CD4-positive, alpha-beta memory T cell (primary cell): Measurements from ENCODE around the gene GLIPR1L1. TPM values are rescaled to one million over a fixed set of nuclear protein-coding genes. Genes with fewer than 3 reads are reported as not detected.

Experiments
- CTCF ChIA-PET: fragments of 350-600 bp; sonication (Branson Sonifier 250); formaldehyde crosslinking; loops from one replicate; lab custom pipeline; 2021; ENCODE audit warnings: inconsistent platforms; ENCODE audit not compliant: partially characterized antibody; lab: Charles Lee
- POLR2A ChIA-PET: fragments of 350-600 bp; sonication (Branson Sonifier 250); formaldehyde crosslinking; loops from one replicate; lab custom pipeline; 2021; ENCODE audit not compliant: partially characterized antibody; lab: Charles Lee
- DNase-seq, 5 donors: peaks; one replicate each; pipeline versions ENCODE4 v3.0.0 to v3.0.0-alpha.2; 2020 to 2022; ENCODE audit warnings: mixed read lengths in 1 of 5
- H3K27ac ChIP-seq: one replicate; pipeline ENCODE4 v1.7.0; 2013; ENCODE audit warnings: low read depth, low read length
- H3K27me3 ChIP-seq: 2 replicates; pipeline ENCODE4 v1.7.0; 2013; ENCODE audit warnings: mild to moderate bottlenecking, low read length, moderate library complexity; ENCODE audit not compliant: insufficient read depth
- H3K36me3 ChIP-seq: 2 replicates; pipeline ENCODE4 v1.7.0; 2013; ENCODE audit warnings: mild to moderate bottlenecking, low read length, moderate library complexity; ENCODE audit not compliant: insufficient read depth
- H3K4me1 ChIP-seq: 2 replicates; pipeline ENCODE4 v1.7.0; 2013; ENCODE audit warnings: mild to moderate bottlenecking, low read length, moderate library complexity; ENCODE audit not compliant: insufficient read depth
- H3K4me3 ChIP-seq, 2 donors: one replicate each; pipeline ENCODE4 v1.7.0; 2013; ENCODE audit warnings: low read length in 2 of 2, mild to moderate bottlenecking in 1 of 2
- H3K9me3 ChIP-seq, 2 donors: one replicate each; pipeline ENCODE4 v1.7.0; 2013; ENCODE audit warnings: low read length in 2 of 2, control low read depth in 1 of 2; ENCODE audit not compliant: control insufficient read depth in 1 of 2
- H3K27ac Mint-ChIP-seq, 7 donors: one replicate each; pipeline ENCODE4 v1.8.0; 2020 to 2021; ENCODE audit warnings: mixed read lengths in 7 of 7, mild to moderate bottlenecking in 6 of 7, inconsistent platforms in 3 of 7, moderate library complexity in 3 of 7
- H3K27me3 Mint-ChIP-seq, 2 donors: one replicate each; pipeline ENCODE4 v1.8.0; 2020 to 2021; ENCODE audit warnings: mixed read lengths in 2 of 2
- H3K36me3 Mint-ChIP-seq, 2 donors: one replicate each; pipeline ENCODE4 v1.8.0; 2020 to 2021; ENCODE audit warnings: mixed read lengths in 2 of 2, inconsistent platforms in 1 of 2, mild to moderate bottlenecking in 1 of 2
- H3K4me1 Mint-ChIP-seq, 4 donors: one replicate each; pipeline ENCODE4 v1.8.0; 2020 to 2021; ENCODE audit warnings: mixed read lengths in 4 of 4, mild to moderate bottlenecking in 1 of 4
- H3K4me3 Mint-ChIP-seq, 8 donors: one replicate each; pipeline ENCODE4 v1.8.0; 2020 to 2021; ENCODE audit warnings: mixed read lengths in 8 of 8, mild to moderate bottlenecking in 7 of 8, moderate library complexity in 6 of 8, inconsistent platforms in 3 of 8
- H3K9me3 Mint-ChIP-seq, 8 donors: one replicate each; pipeline ENCODE4 v1.8.0; 2020 to 2021; ENCODE audit warnings: mixed read lengths in 8 of 8, mild to moderate bottlenecking in 5 of 8, inconsistent platforms in 3 of 8, moderate library complexity in 1 of 8
- intact Hi-C: fragments of 100-400 bp; cut with micrococcal nuclease; formaldehyde crosslinking; loops from one replicate; pipeline ENCODE4 v1.15.1; 2023
- polyA plus RNA-seq, 2 donors: library from polyadenylated mRNA; unstranded; fragments of 300-500 nt; fragmentation: Illumina TruSeq; gene quantifications; one replicate each; pipeline ENCODE4 v1.2.3, GENCODE V29; 2021
- total RNA-seq, 2 experiments: library from RNA; stranded (reverse); gene quantifications; one replicate each; pipeline ENCODE4 v1.2.3, GENCODE V29; 2021

GLIPR1L1 gene
- total and polyA plus RNA-seq, 4 experiments from 2014 or later = not detected

- intact Hi-C loops = no loop called here
- Histone ChIP-seq H3K9me3 (no peaks in the 10 kb centered on the region), H3K4me1 (no peaks in the 10 kb centered on the region), H3K27ac (no peak overlapping the region), H3K27me3 (no peaks in the 10 kb centered on the region), H3K4me3 (no peak overlapping the region), H3K36me3 (no peaks in the 10 kb centered on the region)
- Mint-ChIP-seq H3K4me1 (no peaks in the 10 kb centered on the region), H3K27ac (no peak overlapping the region), H3K4me3 (no peak overlapping the region), H3K27me3 (peaks cover 0 to 4% of the 10 kb centered on the region in 2 donors), H3K36me3 (peaks cover 0 to 11% of the 10 kb centered on the region in 2 donors), H3K9me3 (peaks cover 0 to 2% (median 0%) of the 10 kb centered on the region in 8 donors)
- DNase-seq = no peak
- POLR2A ChIA-PET = no interaction called here
- CTCF ChIA-PET = interaction anchor here (0.9 to 1.7 kb wide), 2 partner anchors 13 to 33 kb away, joined by 3 to 4 read pairs; partner anchors contain the start of gene GLIPR1L2
These were observed 69.8 kb downstream of the GLIPR1L1 start for GRCh38 chr12:75404231-75404630.

- H3K9me3 ChIP-seq = no peaks in the 10 kb centered on the region
- ChIA-PET CTCF (interaction anchor here (0.8 to 2.5 kb wide), 3 partner anchors 11 to 74 kb away, joined by 3 to 11 read pairs (median 6); partner anchors contain the start of genes GLIPR1L1 and GLIPR1L2), POLR2A (interaction anchor here (1.0 to 1.3 kb wide), 2 partner anchors 17 to 73 kb away, joined by 3 read pairs; partner anchors contain the start of genes GLIPR1 and GLIPR1L2)
- H3K36me3 ChIP-seq = no peaks in the 10 kb centered on the region
- H3K4me3 ChIP-seq = no peak overlapping the region
- no peak overlapping the region for H3K4me3 Mint-ChIP-seq
- H3K27ac ChIP-seq = no peak overlapping the region
- no peaks in the 10 kb centered on the region for H3K27me3 ChIP-seq
- H3K27me3 Mint-ChIP-seq = peaks cover 0 to 6% of the 10 kb centered on the region in 2 donors
- intact Hi-C loops = no loop called here
- H3K4me1 ChIP-seq = no peaks in the 10 kb centered on the region
- H3K4me1 Mint-ChIP-seq = no peaks in the 10 kb centered on the region
- H3K9me3 Mint-ChIP-seq = peaks cover 0 to 3% (median 0%) of the 10 kb centered on the region in 8 donors
- DNase-seq = no peak
- H3K36me3 Mint-ChIP-seq = peaks cover 0 to 15% of the 10 kb centered on the region in 2 donors
- H3K27ac Mint-ChIP-seq = no peak overlapping the region
These were observed 73.2 kb downstream of the GLIPR1L1 start for GRCh38 chr12:75407683-75408082.

GRCh38 chr12:75409830-75410229, 75.4 kb downstream of the GLIPR1L1 start:
- Histone ChIP-seq H3K27me3 (no peaks in the 10 kb centered on the region), H3K36me3 (no peaks in the 10 kb centered on the region), H3K4me3 (no peak overlapping the region), H3K9me3 (no peaks in the 10 kb centered on the region), H3K27ac (no peak overlapping the region), H3K4me1 (no peaks in the 10 kb centered on the region)
- ChIA-PET CTCF (no interaction called here), POLR2A (no interaction called here)
- H3K9me3 Mint-ChIP-seq = peaks cover 0 to 3% (median 0%) of the 10 kb centered on the region in 8 donors
- H3K4me1 Mint-ChIP-seq = no peaks in the 10 kb centered on the region
- H3K4me3 Mint-ChIP-seq = no peak overlapping the region
- peaks cover 0 to 14% of the 10 kb centered on the region in 2 donors for H3K36me3 Mint-ChIP-seq
- DNase-seq = no peak
- intact Hi-C loops = no loop called here
- peaks cover 0 to 2% of the 10 kb centered on the region in 2 donors for H3K27me3 Mint-ChIP-seq
- no peak overlapping the region for H3K27ac Mint-ChIP-seq

- Mint-ChIP-seq H3K36me3 (peaks cover 0 to 11% of the 10 kb centered on the region in 2 donors), H3K4me1 (no peaks in the 10 kb centered on the region), H3K9me3 (peaks cover 0 to 4% (median 0%) of the 10 kb centered on the region in 8 donors), H3K27me3 (peaks cover 0 to 2% of the 10 kb centered on the region in 2 donors), H3K4me3 (no peak overlapping the region), H3K27ac (no peak overlapping the region)
- no peaks in the 10 kb centered on the region for H3K27me3 ChIP-seq
- intact Hi-C loops = no loop called here
- H3K9me3 ChIP-seq = no peaks in the 10 kb centered on the region
- H3K4me1 ChIP-seq = no peaks in the 10 kb centered on the region
- POLR2A ChIA-PET = no interaction called here
- no peaks in the 10 kb centered on the region for H3K36me3 ChIP-seq
- H3K27ac ChIP-seq = no peak overlapping the region
- no peak overlapping the region for H3K4me3 ChIP-seq
- DNase-seq = no peak
- CTCF ChIA-PET = interaction anchor here (1.8 kb wide), 1 partner anchor 23 kb away, joined by 7 read pairs; the partner anchor contains the start of gene GLIPR1L2
These were observed 80.2 kb downstream of the GLIPR1L1 start for GRCh38 chr12:75414671-75415070.

GRCh38 chr12:75419841-75420240, 85.4 kb downstream of the GLIPR1L1 start:
- Histone ChIP-seq H3K9me3 (no peaks in the 10 kb centered on the region), H3K36me3 (no peaks in the 10 kb centered on the region), H3K27ac (no peak overlapping the region), H3K4me1 (no peaks in the 10 kb centered on the region), H3K4me3 (no peak overlapping the region), H3K27me3 (no peaks in the 10 kb centered on the region)
- Mint-ChIP-seq H3K27ac (no peak overlapping the region), H3K4me1 (peaks cover 0 to 2% (median 0%) of the 10 kb centered on the region in 4 donors), H3K27me3 (no peaks in the 10 kb centered on the region), H3K9me3 (peaks cover 0 to 7% (median under 1%) of the 10 kb centered on the region in 8 donors), H3K36me3 (peaks cover 0 to 5% of the 10 kb centered on the region in 2 donors), H3K4me3 (no peak overlapping the region)
- ChIA-PET CTCF (interaction anchor here (1.5 kb wide), 1 partner anchor 28 kb away, joined by 4 read pairs; no protein-coding TSS in a partner anchor), POLR2A (no interaction called here)
- DNase-seq = no peak
- intact Hi-C loops = no loop called here

Other genes with a start within 250 kb of the GLIPR1L1 start
- gene KCNC2, start 124.8 kb upstream of the GLIPR1L1 start, total RNA-seq = not detected
- gene KCNC2, start 124.8 kb upstream of the GLIPR1L1 start, polyA plus RNA-seq = not detected
- gene CAPS2, start 4.3 kb upstream of the GLIPR1L1 start, total RNA-seq = 1 to 10 TPM; 5.8 to 6.2 TPM
- gene CAPS2, start 4.3 kb upstream of the GLIPR1L1 start, polyA plus RNA-seq = 1 to 10 TPM; 1.5 to 2.4 TPM
- under 1 TPM; 0.47 to 0.55 TPM for gene GLIPR1L2, start 56.4 kb downstream of the GLIPR1L1 start, total RNA-seq
- gene GLIPR1L2, start 56.4 kb downstream of the GLIPR1L1 start, polyA plus RNA-seq = 1 to 10 TPM; 1.7 to 2.5 TPM
- 10 to 100 TPM; 96.1 to 99.8 TPM for gene GLIPR1, start 146.1 kb downstream of the GLIPR1L1 start, total RNA-seq
- gene GLIPR1, start 146.1 kb downstream of the GLIPR1L1 start, polyA plus RNA-seq = 100 to 1,000 TPM; 159 to 222 TPM
- gene KRR1, start 176.9 kb downstream of the GLIPR1L1 start, total RNA-seq = 10 to 100 TPM; 60.7 to 65.0 TPM
- gene KRR1, start 176.9 kb downstream of the GLIPR1L1 start, polyA plus RNA-seq = 10 to 100 TPM; 51.2 to 66.1 TPM